Vagina (tissue), 2 donors: ENCODE measurements around the gene DCLK2.

Source experiments
- POLR2AphosphoS5 ChIP-seq, 2 donors: sonication (generic); formaldehyde crosslinking; IDR thresholded peaks; one replicate each; pipeline ENCODE4 v1.9.0; 2017; ENCODE audit warnings: antibody characterized with exemption in 2 of 2, mild to moderate bottlenecking in 2 of 2, low read depth in 1 of 2; ENCODE audit not compliant: insufficient read depth in 1 of 2
- TF ChIP-seq, protein P1 (sequence below), 3 experiments: fragments of 450-650 bp in 2 of 3; fragments of 200-600 bp in 1 of 3; sonication (generic) in 1 of 3; IDR thresholded peaks; one replicate each; pipeline ENCODE4 v1.5.1; 2017 to 2019; ENCODE audit warnings: antibody characterized with exemption in 3 of 3, mild to moderate bottlenecking in 2 of 3, moderate library complexity in 2 of 3

DNA sequence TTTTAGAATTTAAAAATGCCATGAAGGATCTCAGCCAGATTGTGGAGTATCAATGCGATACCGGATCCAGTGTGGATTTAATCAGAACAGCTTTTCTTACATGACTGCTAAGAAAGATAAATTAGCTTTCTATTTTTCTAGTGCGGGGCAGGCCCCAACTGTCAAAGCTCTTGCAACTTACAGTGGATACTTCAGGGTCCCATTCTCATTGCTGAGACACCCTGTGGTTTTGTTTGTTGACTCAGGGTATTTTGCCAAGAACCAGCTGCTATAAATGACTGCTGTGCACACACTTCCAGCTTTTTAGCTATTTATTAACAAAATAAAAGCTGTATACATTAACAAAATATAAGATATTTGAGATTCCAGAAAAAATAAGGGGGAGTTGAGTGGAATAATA, 166.4 kb downstream of the DCLK2 start:
- TF ChIP-seq, protein P1, sequence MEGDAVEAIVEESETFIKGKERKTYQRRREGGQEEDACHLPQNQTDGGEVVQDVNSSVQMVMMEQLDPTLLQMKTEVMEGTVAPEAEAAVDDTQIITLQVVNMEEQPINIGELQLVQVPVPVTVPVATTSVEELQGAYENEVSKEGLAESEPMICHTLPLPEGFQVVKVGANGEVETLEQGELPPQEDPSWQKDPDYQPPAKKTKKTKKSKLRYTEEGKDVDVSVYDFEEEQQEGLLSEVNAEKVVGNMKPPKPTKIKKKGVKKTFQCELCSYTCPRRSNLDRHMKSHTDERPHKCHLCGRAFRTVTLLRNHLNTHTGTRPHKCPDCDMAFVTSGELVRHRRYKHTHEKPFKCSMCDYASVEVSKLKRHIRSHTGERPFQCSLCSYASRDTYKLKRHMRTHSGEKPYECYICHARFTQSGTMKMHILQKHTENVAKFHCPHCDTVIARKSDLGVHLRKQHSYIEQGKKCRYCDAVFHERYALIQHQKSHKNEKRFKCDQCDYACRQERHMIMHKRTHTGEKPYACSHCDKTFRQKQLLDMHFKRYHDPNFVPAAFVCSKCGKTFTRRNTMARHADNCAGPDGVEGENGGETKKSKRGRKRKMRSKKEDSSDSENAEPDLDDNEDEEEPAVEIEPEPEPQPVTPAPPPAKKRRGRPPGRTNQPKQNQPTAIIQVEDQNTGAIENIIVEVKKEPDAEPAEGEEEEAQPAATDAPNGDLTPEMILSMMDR (IDR thresholded peaks at IDR 0.05): no peak
- no peak for TF ChIP-seq POLR2AphosphoS5 (IDR thresholded peaks at IDR 0.05; ENCODE audit: insufficient read depth in 1 of 2, low read depth in 1 of 2)
